ENCODE data around the gene TPK1. TPM values are rescaled to one million over a fixed set of nuclear protein-coding genes. Genes with fewer than 3 reads are reported as not detected.

TPK1 gene
- total RNA-seq, 1 donor from 2014 or later, result 7.6 TPM

DNA sequence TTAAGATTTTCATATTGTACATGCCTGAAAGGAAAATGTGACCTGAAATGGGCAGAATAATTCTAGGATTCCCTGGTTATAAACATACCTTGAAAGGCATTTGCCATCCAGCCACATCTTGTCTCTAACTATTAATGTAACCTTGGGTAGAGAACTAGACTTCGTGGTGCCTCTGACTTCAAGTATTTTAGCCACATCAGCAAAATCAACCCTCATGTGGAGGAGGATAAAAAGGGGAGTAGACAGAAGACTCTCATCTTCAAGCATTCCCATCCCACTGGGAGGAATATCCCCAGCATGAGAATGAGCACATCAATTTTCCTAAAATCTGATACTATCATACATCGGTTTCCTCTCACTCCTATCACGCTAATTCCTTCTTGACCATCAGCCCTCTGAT, 267.6 kb downstream of the TPK1 start:
- H3K27ac ChIP-seq, result no peak overlapping the region
- no peaks in the 10 kb centered on the region for H3K4me1 ChIP-seq
- no peak overlapping the region for H3K4me3 ChIP-seq
- no peaks in the 10 kb centered on the region for H3K36me3 ChIP-seq
- no peaks in the 10 kb centered on the region for H3K27me3 ChIP-seq
- ATAC-seq (no peak), DNase-seq (no peak)
- intact Hi-C loops (cut with DNase I), result no loop called here
- H3K9me3 ChIP-seq, result no peaks in the 10 kb centered on the region
- TF ChIP-seq, protein P1, sequence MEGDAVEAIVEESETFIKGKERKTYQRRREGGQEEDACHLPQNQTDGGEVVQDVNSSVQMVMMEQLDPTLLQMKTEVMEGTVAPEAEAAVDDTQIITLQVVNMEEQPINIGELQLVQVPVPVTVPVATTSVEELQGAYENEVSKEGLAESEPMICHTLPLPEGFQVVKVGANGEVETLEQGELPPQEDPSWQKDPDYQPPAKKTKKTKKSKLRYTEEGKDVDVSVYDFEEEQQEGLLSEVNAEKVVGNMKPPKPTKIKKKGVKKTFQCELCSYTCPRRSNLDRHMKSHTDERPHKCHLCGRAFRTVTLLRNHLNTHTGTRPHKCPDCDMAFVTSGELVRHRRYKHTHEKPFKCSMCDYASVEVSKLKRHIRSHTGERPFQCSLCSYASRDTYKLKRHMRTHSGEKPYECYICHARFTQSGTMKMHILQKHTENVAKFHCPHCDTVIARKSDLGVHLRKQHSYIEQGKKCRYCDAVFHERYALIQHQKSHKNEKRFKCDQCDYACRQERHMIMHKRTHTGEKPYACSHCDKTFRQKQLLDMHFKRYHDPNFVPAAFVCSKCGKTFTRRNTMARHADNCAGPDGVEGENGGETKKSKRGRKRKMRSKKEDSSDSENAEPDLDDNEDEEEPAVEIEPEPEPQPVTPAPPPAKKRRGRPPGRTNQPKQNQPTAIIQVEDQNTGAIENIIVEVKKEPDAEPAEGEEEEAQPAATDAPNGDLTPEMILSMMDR (IDR thresholded peaks at IDR 0.05), result no peak

DNA sequence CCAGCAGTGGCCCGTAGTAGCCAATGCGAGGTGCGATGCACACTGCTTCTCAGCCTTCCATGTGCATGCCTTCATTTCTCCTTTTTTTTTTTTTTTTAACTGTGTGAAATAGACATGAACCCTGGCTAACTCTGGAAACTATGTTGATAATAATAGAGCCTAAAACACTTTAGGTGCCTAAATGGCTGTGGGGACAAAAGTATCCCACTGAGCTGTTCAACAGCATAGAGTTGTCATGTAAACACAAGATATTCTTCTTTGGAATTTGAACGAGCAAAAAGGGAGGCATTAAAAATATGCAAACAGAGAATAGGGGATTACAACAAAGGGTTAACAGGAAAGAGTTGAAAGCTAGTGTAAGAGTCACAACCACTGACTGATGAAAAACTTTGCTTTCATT, 270.3 kb downstream of the TPK1 start:
- Histone ChIP-seq H3K9me3 (no peaks in the 10 kb centered on the region), H3K27ac (no peak overlapping the region), H3K36me3 (no peaks in the 10 kb centered on the region), H3K4me3 (no peak overlapping the region), H3K4me1 (no peaks in the 10 kb centered on the region), H3K27me3 (no peaks in the 10 kb centered on the region)
- ATAC-seq (no peak), DNase-seq (no peak)
- intact Hi-C loops (cut with DNase I), result no loop called here
- TF ChIP-seq, protein P1 (IDR thresholded peaks at IDR 0.05), result no peak

DNA sequence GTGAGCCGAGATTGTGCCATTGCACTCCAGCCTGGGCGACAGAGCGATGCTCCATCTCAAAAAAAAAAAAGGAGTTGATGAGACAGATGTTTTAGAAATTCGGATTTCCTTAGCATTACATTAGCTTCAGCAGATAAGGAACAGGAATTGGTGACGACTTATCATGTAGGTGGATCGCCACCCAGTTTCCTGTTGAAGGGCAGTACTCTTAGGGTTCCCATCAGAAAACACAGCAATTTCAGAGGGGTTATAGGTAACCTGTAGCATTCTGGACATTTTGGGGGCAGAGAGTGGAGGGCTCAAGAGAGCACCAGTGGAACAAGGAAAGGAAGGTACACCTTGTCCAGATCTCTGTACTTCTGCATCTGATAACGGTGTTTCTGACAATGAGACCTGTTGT, 286.0 kb downstream of the TPK1 start:
- TF ChIP-seq, protein P1 (IDR thresholded peaks at IDR 0.05), result no peak
- intact Hi-C loops (cut with DNase I), result no loop called here
- no peaks in the 10 kb centered on the region for H3K9me3 ChIP-seq
- no peaks in the 10 kb centered on the region for H3K4me1 ChIP-seq
- H3K36me3 ChIP-seq, result no peaks in the 10 kb centered on the region
- no peak overlapping the region for H3K4me3 ChIP-seq
- ATAC-seq (no peak), DNase-seq (no peak)
- no peaks in the 10 kb centered on the region for H3K27me3 ChIP-seq
- no peak overlapping the region for H3K27ac ChIP-seq

DNA sequence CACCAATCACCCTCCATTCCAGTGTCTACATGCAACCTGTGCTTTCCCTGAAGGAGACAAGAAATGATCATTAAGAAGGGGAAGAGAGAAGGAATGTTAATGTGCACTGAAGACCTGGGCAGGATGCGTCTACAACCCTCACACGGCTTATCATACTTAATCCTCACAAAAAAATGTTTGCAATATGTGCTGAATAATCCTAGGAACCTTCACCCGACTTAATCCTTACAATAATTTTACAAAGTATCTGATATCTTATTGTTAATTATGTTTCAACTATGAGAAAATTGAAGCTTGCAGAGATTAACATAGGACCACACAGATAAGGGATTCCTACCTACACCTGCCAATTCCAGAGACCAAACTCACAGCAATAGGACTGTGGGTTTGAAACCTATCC, 287.3 kb downstream of the TPK1 start:
- ATAC-seq (no peak), DNase-seq (no peak)
- Histone ChIP-seq H3K36me3 (no peaks in the 10 kb centered on the region), H3K27ac (no peak overlapping the region), H3K27me3 (no peaks in the 10 kb centered on the region), H3K4me1 (no peaks in the 10 kb centered on the region), H3K9me3 (no peaks in the 10 kb centered on the region), H3K4me3 (no peak overlapping the region)
- TF ChIP-seq, protein P1 (IDR thresholded peaks at IDR 0.05), result no peak
- intact Hi-C loops (cut with DNase I), result no loop called here

DNA sequence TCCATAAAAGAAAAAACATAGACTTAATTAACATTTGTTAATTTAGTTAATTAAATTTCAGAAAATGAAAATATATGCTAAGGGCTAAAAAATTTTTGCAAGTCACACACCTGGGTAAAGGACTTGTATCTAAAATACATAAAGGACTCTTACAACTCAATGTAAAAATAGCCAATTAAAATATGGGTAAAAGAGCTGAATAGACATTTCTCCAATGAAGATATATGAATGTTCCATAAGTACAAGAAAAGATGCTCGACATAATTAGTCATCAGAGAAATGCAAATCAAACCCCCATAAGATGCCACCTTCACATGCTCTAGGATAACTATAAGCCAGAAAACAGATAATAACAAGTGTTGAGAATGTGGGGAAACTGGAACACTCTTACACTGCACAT, 288.0 kb downstream of the TPK1 start:
- Histone ChIP-seq H3K27ac (no peak overlapping the region), H3K27me3 (no peaks in the 10 kb centered on the region), H3K9me3 (no peaks in the 10 kb centered on the region), H3K4me3 (no peak overlapping the region), H3K36me3 (no peaks in the 10 kb centered on the region), H3K4me1 (no peaks in the 10 kb centered on the region)
- no peak for DNase-seq
- TF ChIP-seq, protein P1 (IDR thresholded peaks at IDR 0.05), result no peak
- ATAC-seq, result no peak
- intact Hi-C loops (cut with DNase I), result no loop called here

DNA sequence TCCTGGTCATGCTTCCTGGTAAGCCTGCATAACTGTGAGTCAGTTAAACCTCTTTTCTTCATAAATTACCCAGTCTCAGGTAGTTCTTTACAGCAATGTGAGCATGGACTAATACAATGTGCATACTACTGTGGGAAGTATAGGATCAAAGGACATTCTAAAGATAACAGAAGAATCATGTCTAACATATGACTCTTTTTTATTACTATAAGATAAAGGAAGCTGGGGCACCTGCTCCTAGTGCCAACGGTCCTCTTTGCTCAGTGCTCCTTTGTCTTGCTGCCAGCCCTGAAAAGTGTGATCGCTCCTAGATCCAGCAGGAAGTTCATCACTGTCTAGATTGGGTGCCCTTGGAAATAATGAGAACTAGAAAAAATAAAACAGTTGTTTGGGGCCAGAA, 289.1 kb downstream of the TPK1 start:
- no peaks in the 10 kb centered on the region for H3K36me3 ChIP-seq
- ATAC-seq, result no peak
- no peaks in the 10 kb centered on the region for H3K4me1 ChIP-seq
- no peaks in the 10 kb centered on the region for H3K27me3 ChIP-seq
- DNase-seq, result no peak
- intact Hi-C loops (cut with DNase I), result no loop called here
- H3K9me3 ChIP-seq, result no peaks in the 10 kb centered on the region
- H3K4me3 ChIP-seq, result no peak overlapping the region
- no peak overlapping the region for H3K27ac ChIP-seq
- TF ChIP-seq, protein P1 (IDR thresholded peaks at IDR 0.05), result no peak

All from upper lobe of right lung (tissue), 1 donor.